Small intestine (tissue), 7 donors: ENCODE measurements around the gene ABHD6. TPM values are rescaled to one million over a fixed set of nuclear protein-coding genes. Genes with fewer than 3 reads are reported as not detected.
"Not testable (repeated sequence)": the region's sequence is repeated elsewhere in the genome, so short reads cannot be mapped to it uniquely, and the experiment has no call there.

Experiments
- DNase-seq, 2 donors: peaks; one replicate each; pipeline versions ENCODE4 v3.0.0 to v3.0.0-alpha.2; 2013
- FAIRE-seq: peaks from 2 replicates; lab custom pipeline; 2012; peaks lifted over from hg19 to GRCh38; lab: Jason Lieb, UNC
- H3K27ac ChIP-seq, 3 donors: one replicate each; pipeline ENCODE4 v1.5.1; 2013; ENCODE audit warnings: low read length in 2 of 3, mild to moderate bottlenecking in 2 of 3, control low read depth in 1 of 3, inconsistent platforms in 1 of 3, low read depth in 1 of 3, moderate library complexity in 1 of 3
- H3K27me3 ChIP-seq, 3 donors: one replicate each; pipeline ENCODE4 v1.6.1; 2013; ENCODE audit warnings: low read length in 3 of 3, inconsistent platforms in 1 of 3; ENCODE audit not compliant: control insufficient read depth in 3 of 3, insufficient read depth in 3 of 3
- H3K36me3 ChIP-seq, 3 donors: one replicate each; pipeline ENCODE4 v1.6.1; 2013; ENCODE audit warnings: low read length in 3 of 3, inconsistent platforms in 1 of 3, low read depth in 1 of 3, mild to moderate bottlenecking in 1 of 3, moderate library complexity in 1 of 3; ENCODE audit not compliant: control insufficient read depth in 3 of 3, insufficient read depth in 2 of 3
- H3K4me1 ChIP-seq, 3 donors: one replicate each; pipeline ENCODE4 v1.6.1; 2013; ENCODE audit warnings: low read length in 2 of 3, inconsistent platforms in 1 of 3, low read depth in 1 of 3, mild to moderate bottlenecking in 1 of 3, moderate library complexity in 1 of 3; ENCODE audit not compliant: control insufficient read depth in 3 of 3, insufficient read depth in 2 of 3
- H3K4me3 ChIP-seq, 3 donors: one replicate each; pipeline ENCODE4 v1.5.1; 2013; ENCODE audit warnings: low read length in 3 of 3, control low read depth in 1 of 3, inconsistent platforms in 1 of 3, low read depth in 1 of 3, mild to moderate bottlenecking in 1 of 3, moderate library complexity in 1 of 3
- H3K9me3 ChIP-seq, 2 donors: one replicate each; pipeline ENCODE4 v1.6.1; 2013; ENCODE audit warnings: low read depth in 1 of 2, low read length in 1 of 2; ENCODE audit not compliant: control insufficient read depth in 2 of 2, insufficient read depth in 1 of 2
- WGBS, 3 donors: extraction: QIAGEN DNeasy Blood & Tissue Kit; methylation state at CpG; one replicate each; pipeline ENCODE4 v1.1.7; 2013; 5-methylcytosine and 5-hydroxymethylcytosine counted together
- polyA plus RNA-seq, 4 donors: library from polyadenylated mRNA; stranded (reverse) in 3 of 4; unstranded in 1 of 4; fragments of 200-250 nt in 3 of 4; fragments of 120-200 nt in 1 of 4; gene quantifications; one replicate each; pipeline versions ENCODE4 v1.2.1 to v1.2.3, GENCODE V29; 2013
- donor health status: healthy with polysubstance abuse.
- donor health status: control.
- donor health status: control.
- donor health status: Bipolar disorder and iron deficiency.
- donor health status: healthy.

The ABHD6 gene
- polyA plus RNA-seq, 4 donors, result 12.1 to 42.9 (median 32.3) TPM

GRCh38 chr3:58287354-58287753, 49.8 kb downstream of the ABHD6 start:
- Histone ChIP-seq H3K27ac (no peak overlapping the region), H3K4me3 (no peak overlapping the region), H3K27me3 (no peaks in the 10 kb centered on the region), H3K36me3 (peaks cover 0 to 31% (median 11%) of the 10 kb centered on the region in 3 donors), H3K9me3 (no peaks in the 10 kb centered on the region), H3K4me1 (no peaks in the 10 kb centered on the region)
- 94 to 98% (median 97%) methylated on average over 6 of the region's 6 CpGs for WGBS, 3 donors
- FAIRE-seq (no peak), DNase-seq (no peak)

- WGBS, 3 donors, result 78 to 95% (median 92%) methylated on average over 4 of the region's 4 CpGs
- no peaks in the 10 kb centered on the region for H3K4me1 ChIP-seq
- FAIRE-seq, result no peak
- peaks cover 0 to 32% (median 11%) of the 10 kb centered on the region in 3 donors for H3K36me3 ChIP-seq
- no peak for DNase-seq
- H3K9me3 ChIP-seq, result no peaks in the 10 kb centered on the region
- H3K27me3 ChIP-seq, result no peaks in the 10 kb centered on the region
- H3K27ac ChIP-seq, result no peak overlapping the region
- no peak overlapping the region for H3K4me3 ChIP-seq
These were observed 50.6 kb downstream of the ABHD6 start for GRCh38 chr3:58288011-58288728.

GRCh38 chr3:58288964-58289613, 51.5 kb downstream of the ABHD6 start:
- peaks cover 0 to 34% (median 10%) of the 10 kb centered on the region in 3 donors for H3K36me3 ChIP-seq
- H3K9me3 ChIP-seq, H3K4me1 ChIP-seq, FAIRE-seq, DNase-seq, H3K27ac ChIP-seq, H3K4me3 ChIP-seq, H3K27me3 ChIP-seq: not testable (repeated sequence)
- WGBS, 3 donors, result 89 to 94% (median 90%) methylated on average over 2 to 3 of the region's 4 CpGs

GRCh38 chr3:58290446-58290845, 52.9 kb downstream of the ABHD6 start:
- H3K36me3 ChIP-seq, result peaks cover 0 to 30% (median 10%) of the 10 kb centered on the region in 3 donors
- 96 to 100% (median 99%) methylated on average over 11 to 20 of the region's 33 CpGs for WGBS, 3 donors
- not testable (repeated sequence) for H3K4me1 ChIP-seq, H3K27me3 ChIP-seq, H3K4me3 ChIP-seq, FAIRE-seq, DNase-seq, H3K9me3 ChIP-seq, H3K27ac ChIP-seq

- FAIRE-seq, result no peak
These were observed 54.2 kb downstream of the ABHD6 start for GRCh38 chr3:58291671-58292338.

GRCh38 chr3:58292866-58293265, 55.3 kb downstream of the ABHD6 start:
- Histone ChIP-seq H3K27me3 (no peaks in the 10 kb centered on the region), H3K4me3 (no peak overlapping the region), H3K4me1 (no peaks in the 10 kb centered on the region), H3K9me3 (no peaks in the 10 kb centered on the region), H3K36me3 (peaks cover 0 to 22% (median 6%) of the 10 kb centered on the region in 3 donors), H3K27ac (no peak overlapping the region)
- FAIRE-seq (no peak), DNase-seq (no peak)
- 89 to 98% (median 95%) methylated on average over 10 of the region's 10 CpGs for WGBS, 3 donors

More at GRCh38 chr3:58291671-58292338, 54.2 kb downstream of the ABHD6 start:
- Histone ChIP-seq H3K36me3 (peaks cover 0 to 31% (median 6%) of the 10 kb centered on the region in 3 donors), H3K27me3 (no peaks in the 10 kb centered on the region), H3K4me1 (no peaks in the 10 kb centered on the region), H3K9me3 (no peaks in the 10 kb centered on the region), H3K4me3 (no peak overlapping the region), H3K27ac (no peak overlapping the region)
- WGBS, 3 donors, result 76 to 92% (median 84%) methylated on average over 9 of the region's 9 CpGs
- no peak for DNase-seq

- Histone ChIP-seq H3K36me3 (peaks cover 0 to 19% (median 4%) of the 10 kb centered on the region in 3 donors), H3K4me3 (no peak overlapping the region), H3K4me1 (no peaks in the 10 kb centered on the region), H3K9me3 (no peaks in the 10 kb centered on the region), H3K27ac (no peak overlapping the region), H3K27me3 (peaks cover 0 to 3% (median 0%) of the 10 kb centered on the region in 3 donors)
- 78 to 82% (median 79%) methylated on average over 9 of the region's 9 CpGs for WGBS, 3 donors
- DNase-seq (no peak), FAIRE-seq (no peak)
These were observed 55.9 kb downstream of the ABHD6 start for GRCh38 chr3:58293516-58293915.

GRCh38 chr3:58296269-58296668, 58.7 kb downstream of the ABHD6 start:
- WGBS, 3 donors, result 62 to 82% (median 71%) methylated on average over 5 of the region's 5 CpGs
- Histone ChIP-seq H3K4me3 (no peak overlapping the region), H3K36me3 (peaks cover 0 to 18% (median 2%) of the 10 kb centered on the region in 3 donors), H3K27ac (no peak overlapping the region), H3K4me1 (no peaks in the 10 kb centered on the region), H3K27me3 (peaks cover 0 to 3% (median 0%) of the 10 kb centered on the region in 3 donors), H3K9me3 (no peaks in the 10 kb centered on the region)
- FAIRE-seq, result no peak
- DNase-seq, result no peak
